ENCODE measurements around the gene RBM15B. TPM values are rescaled to one million over a fixed set of nuclear protein-coding genes. Genes with fewer than 3 reads are reported as not detected.

Gene RBM15B
- total RNA-seq, 1 experiment from 2014 or later: 61.1 TPM

DNA sequence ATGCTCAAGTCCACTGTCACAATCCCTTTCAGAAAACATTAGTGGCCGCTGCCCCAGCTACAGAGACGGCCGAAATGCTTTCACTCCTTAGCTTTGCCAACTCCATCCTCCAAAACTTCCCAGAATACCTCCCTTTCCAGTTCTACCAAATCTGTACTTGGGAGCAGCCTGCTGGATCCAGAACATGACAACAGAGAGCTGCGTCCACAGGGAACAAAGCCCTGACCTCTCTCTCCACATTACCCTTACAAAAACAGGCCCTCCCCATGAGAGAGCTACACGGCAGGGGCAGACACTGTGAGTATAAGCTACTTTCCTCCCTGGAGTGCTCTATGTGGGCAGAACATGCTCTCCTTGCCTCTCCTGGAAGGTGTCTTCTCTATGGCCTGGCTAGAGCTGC lies 6.3 kb downstream of the RBM15B start:
- no peaks in the 10 kb centered on the region for H4K20me1 ChIP-seq (ENCODE audit: control insufficient read depth, insufficient read depth, insufficient read length)

More for the DNA sequence above, 6.3 kb downstream of the RBM15B start:
- Mint-ChIP-seq H3K36me3 (ENCODE audit: insufficient read depth in 1 of 3, low read depth in 3 of 3) (peaks cover 37 to 75% (median 55%) of the 10 kb centered on the region in 3 experiments), H3K27me3 (ENCODE audit: low read depth) (no peaks in the 10 kb centered on the region), H3K27ac (peak overlapping the region in 2 of 3 experiments; percentile 23 to 95; a peak in 4 of 7 replicates), H3K9me3 (peaks cover 8 to 9% of the 10 kb centered on the region in 2 experiments; a peak in 4 of 5 replicates), H3K4me3 (peak overlapping the region in 1 of 2 experiments; percentile 29; a peak in 1 of 5 replicates), H3K4me1 (peaks cover 33 to 39% of the 10 kb centered on the region in 2 experiments)
- H2AK5ac ChIP-seq (ENCODE audit: insufficient read length, low read length): no peak overlapping the region
- H3K23ac ChIP-seq (ENCODE audit: insufficient read length, low read depth, low read length): no peak overlapping the region
- H2BK12ac ChIP-seq (ENCODE audit: insufficient read length, low read depth, low read length): no peak overlapping the region
- no peak for DNase-seq
- H2BK15ac ChIP-seq (ENCODE audit: low read depth, low read length): no peak overlapping the region
- H2AFZ ChIP-seq (ENCODE audit: low read length): no peak overlapping the region
- H3K27me3 ChIP-seq (ENCODE audit: insufficient read depth, low read length): no peaks in the 10 kb centered on the region
- peaks cover 17% of the 10 kb centered on the region; the same call in 1 of the 2 replicates for H3K79me2 ChIP-seq (ENCODE audit: insufficient read depth, low read length)
- no peak overlapping the region for H3K27ac ChIP-seq (ENCODE audit: insufficient read length, low read depth, low read length)
- peaks cover 11% of the 10 kb centered on the region for H3K79me1 ChIP-seq (ENCODE audit: insufficient read depth, low read depth, low read length, poor library complexity, severe bottlenecking)
- H3T11ph ChIP-seq (ENCODE audit: low read length): no peak overlapping the region
- H3K23me2 ChIP-seq (ENCODE audit: insufficient read length, low read depth, low read length, poor library complexity, severe bottlenecking): no peaks in the 10 kb centered on the region
- H4K91ac ChIP-seq (ENCODE audit: insufficient read length, low read depth, low read length): no peak overlapping the region
- H2BK5ac ChIP-seq (ENCODE audit: insufficient read length, low read length): no peak overlapping the region
- TF ChIP-seq, protein P1, sequence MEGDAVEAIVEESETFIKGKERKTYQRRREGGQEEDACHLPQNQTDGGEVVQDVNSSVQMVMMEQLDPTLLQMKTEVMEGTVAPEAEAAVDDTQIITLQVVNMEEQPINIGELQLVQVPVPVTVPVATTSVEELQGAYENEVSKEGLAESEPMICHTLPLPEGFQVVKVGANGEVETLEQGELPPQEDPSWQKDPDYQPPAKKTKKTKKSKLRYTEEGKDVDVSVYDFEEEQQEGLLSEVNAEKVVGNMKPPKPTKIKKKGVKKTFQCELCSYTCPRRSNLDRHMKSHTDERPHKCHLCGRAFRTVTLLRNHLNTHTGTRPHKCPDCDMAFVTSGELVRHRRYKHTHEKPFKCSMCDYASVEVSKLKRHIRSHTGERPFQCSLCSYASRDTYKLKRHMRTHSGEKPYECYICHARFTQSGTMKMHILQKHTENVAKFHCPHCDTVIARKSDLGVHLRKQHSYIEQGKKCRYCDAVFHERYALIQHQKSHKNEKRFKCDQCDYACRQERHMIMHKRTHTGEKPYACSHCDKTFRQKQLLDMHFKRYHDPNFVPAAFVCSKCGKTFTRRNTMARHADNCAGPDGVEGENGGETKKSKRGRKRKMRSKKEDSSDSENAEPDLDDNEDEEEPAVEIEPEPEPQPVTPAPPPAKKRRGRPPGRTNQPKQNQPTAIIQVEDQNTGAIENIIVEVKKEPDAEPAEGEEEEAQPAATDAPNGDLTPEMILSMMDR (conservative IDR thresholded peaks at IDR 0.05): no peak
- no peak overlapping the region for H3K14ac ChIP-seq (ENCODE audit: insufficient read depth, low read length)
- H2BK20ac ChIP-seq (ENCODE audit: low read depth, low read length, poor library complexity, severe bottlenecking): no peak overlapping the region
- no peak overlapping the region for H4K5ac ChIP-seq (ENCODE audit: insufficient read length, low read depth, low read length)
- no peaks in the 10 kb centered on the region for H3K9me3 ChIP-seq (ENCODE audit: control insufficient read depth, low read depth, low read length)
- H3K4me2 ChIP-seq (ENCODE audit: insufficient read depth, insufficient read length, low read length): no peak overlapping the region
- H3K4ac ChIP-seq (ENCODE audit: low read depth, low read length): no peak overlapping the region
- H3K18ac ChIP-seq (ENCODE audit: insufficient read length, low read depth, low read length): no peak overlapping the region
- H3K56ac ChIP-seq (ENCODE audit: insufficient read length, low read depth, low read length): no peak overlapping the region
- WGBS (ENCODE audit: extremely low coverage, insufficient read length, low lambda C conversion rate): no CpG with 5 or more reads among the region's 5 CpGs
- H4K8ac ChIP-seq (replicated peaks; ENCODE audit: insufficient read length, low read depth, low read length): no peak overlapping the region
- H2BK120ac ChIP-seq (ENCODE audit: low read depth, low read length, poor library complexity, severe bottlenecking): no peak overlapping the region
- H3K4me1 ChIP-seq (ENCODE audit: insufficient read depth, low read length): no peaks in the 10 kb centered on the region
- H3K9ac ChIP-seq (ENCODE audit: extremely low read depth, insufficient read length, low read length): no peak overlapping the region
